ENCODE results near the gene SLX4IP. TPM values are rescaled to one million over a fixed set of nuclear protein-coding genes. Genes with fewer than 3 reads are reported as not detected.

SLX4IP gene
- total and polyA plus RNA-seq, 2 donors (not counting 3 experiments of a cell fraction or from before 2014, with no cell fraction given) = 1.9 to 4.5 TPM

- intact Hi-C loops (cut with micrococcal nuclease) = no loop called here
- CTCF ChIA-PET = interaction anchor here (1.3 kb wide), 1 partner anchor 559 kb away, joined by 3 read pairs; no protein-coding TSS in a partner anchor
- H3K4me1 ChIP-seq (ENCODE audit: control insufficient read depth, extremely low read depth, insufficient read depth, low read length) = peaks cover 6% of the 10 kb centered on the region
- H3K27ac ChIP-seq (ENCODE audit: insufficient read depth, low read depth, low read length) = no peak overlapping the region
- no peak overlapping the region for H3K4me2 ChIP-seq (ENCODE audit: insufficient read depth, low read length)
- peaks cover 16 to 68% of the 10 kb centered on the region in 2 experiments for H3K36me3 ChIP-seq (ENCODE audit: control insufficient read depth in 2 of 2, extremely low read depth in 1 of 2, insufficient read depth in 2 of 2, low read length in 2 of 2)
- H3K4me3 ChIP-seq (replicated peaks in 1 of 3; ENCODE audit: insufficient read depth in 1 of 3, low read depth in 1 of 3, low read length in 3 of 3) = no peak overlapping the region
- no peak overlapping the region for H2AFZ ChIP-seq (ENCODE audit: low read depth, low read length)
- no TSS peak for BruUV-seq (replicated peaks)
- FAIRE-seq = no peak
- H3K79me2 ChIP-seq (ENCODE audit: control insufficient read depth, insufficient read depth, low read length) = no peaks in the 10 kb centered on the region
- H3K9me3 ChIP-seq (replicated peaks; ENCODE audit: control insufficient read depth, insufficient read depth, low read length) = no peaks in the 10 kb centered on the region
- H3K27me3 ChIP-seq (ENCODE audit: control insufficient read depth in 2 of 2, insufficient read depth in 2 of 2, low read length in 2 of 2) = no peaks in the 10 kb centered on the region
- dilution Hi-C loops (cut with MboI; ENCODE audit: extremely low pct_ligation_motif_present, low sequenced_read_pairs) = no loop called here
- no peaks in the 10 kb centered on the region for H3K9me1 ChIP-seq (replicated peaks; ENCODE audit: control insufficient read depth, extremely low read depth, insufficient read depth, low read length)
- no peak overlapping the region for H3K9ac ChIP-seq (replicated peaks; ENCODE audit: extremely low read depth, insufficient read depth, low read length)
- TF ChIP-seq POLR2A (IDR thresholded peaks at IDR 0.05; ENCODE audit: low read depth, low read length) (no peak), FOS (IDR thresholded peaks at IDR 0.05; ENCODE audit: borderline replicate concordance, insufficient read depth, low read length) (no peak), MYC (IDR thresholded peaks at IDR 0.05; ENCODE audit: low read depth, low read length) (no peak), JUN (IDR thresholded peaks at IDR 0.05; ENCODE audit: borderline replicate concordance, insufficient read depth, insufficient read length, low read depth) (no peak), MAX (IDR thresholded peaks at IDR 0.05; ENCODE audit: insufficient read depth, insufficient read length) (no peak), CTCF (IDR thresholded peaks at IDR 0.05; ENCODE audit: extremely low read depth in 1 of 2, insufficient read depth in 1 of 2, low read depth in 1 of 2, low read length in 2 of 2) (no peak), GATA2 (IDR thresholded peaks at IDR 0.05; ENCODE audit: insufficient read depth, insufficient read length, low read depth, low read length) (no peak), EZH2 (IDR thresholded peaks at IDR 0.05; ENCODE audit: borderline replicate concordance, low read depth, low read length, severe bottlenecking) (no peak), POLR2AphosphoS5 (IDR thresholded peaks at IDR 0.05; ENCODE audit: insufficient read depth, low read depth, low read length) (no peak)
- POLR2A ChIA-PET = no interaction called here
- no peaks in the 10 kb centered on the region for H4K20me1 ChIP-seq (replicated peaks; ENCODE audit: control insufficient read depth, extremely low read depth, insufficient read depth, low read length)
- DNase-seq (ENCODE audit: low read depth, low spot score) = no peak
Measured at GRCh38 chr20:10646006-10646405, 210.9 kb downstream of the SLX4IP start.
